GM23338 (cell line): ENCODE results near the gene TXLNG. TPM values are rescaled to one million over a fixed set of nuclear protein-coding genes. Genes with fewer than 3 reads are reported as not detected.

Experiments used
- EZH2 ChIP-seq: fragments of 200-600 bp; sonication (generic); IDR thresholded peaks from one replicate; pipeline ENCODE4 v1.8.0; 2017; ENCODE audit warnings: antibody characterized with exemption, mild to moderate bottlenecking, low read depth; ENCODE audit not compliant: unreplicated experiment
- JUNB ChIP-seq: IDR thresholded peaks from one replicate; pipeline ENCODE4 v1.6.1; 2016; ENCODE audit warnings: antibody characterized with exemption; ENCODE audit not compliant: unreplicated experiment
- NANOG ChIP-seq: IDR thresholded peaks from 2 replicates; pipeline ENCODE4 v1.6.1; 2016; ENCODE audit warnings: antibody characterized with exemption, borderline replicate concordance
- STAT1 ChIP-seq: IDR thresholded peaks from one replicate; pipeline ENCODE4 v1.6.1; 2016; ENCODE audit warnings: antibody characterized with exemption; ENCODE audit not compliant: unreplicated experiment
- polyA plus RNA-seq: library from polyadenylated mRNA; unstranded; fragments of >200 nt; fragmentation: Nextera tagmentation; extraction: Ambion mirVana; gene quantifications from 2 replicates; pipeline ENCODE4 v1.2.1, GENCODE V29; 2016
- total RNA-seq: library from RNA; depleted of rRNA; stranded (reverse); fragments of >200 nt; shearing (Covaris generic); gene quantifications from 2 replicates; pipeline ENCODE4 v1.2.3, GENCODE V29; 2014
- TF ChIP-seq, protein P1 (sequence below): fragments of 250-450 bp; sonication (Bioruptor Pico); IDR thresholded peaks from 2 replicates; pipeline ENCODE4 v1.5.0; 2020; ENCODE audit warnings: mild to moderate bottlenecking, moderate library complexity
- TF ChIP-seq, protein P2 (sequence below): IDR thresholded peaks from one replicate; pipeline ENCODE4 v1.6.1; 2018; ENCODE audit warnings: antibody characterized with exemption; ENCODE audit not compliant: unreplicated experiment
- TF ChIP-seq, protein P3 (sequence below), 2 experiments: fragments of 200-600 bp in 1 of 2; sonication (generic) in 1 of 2; conservative IDR thresholded peaks; 2 replicates each; pipeline versions ENCODE4 v1.5.1 to v1.6.1; 2016 to 2017; ENCODE audit warnings: antibody characterized with exemption in 2 of 2, low read depth in 2 of 2, mild to moderate bottlenecking in 2 of 2, moderate library complexity in 1 of 2

The TXLNG gene
- total and polyA plus RNA-seq, 2 experiments from 2014 or later, result 45.3 to 48.4 TPM

DNA sequence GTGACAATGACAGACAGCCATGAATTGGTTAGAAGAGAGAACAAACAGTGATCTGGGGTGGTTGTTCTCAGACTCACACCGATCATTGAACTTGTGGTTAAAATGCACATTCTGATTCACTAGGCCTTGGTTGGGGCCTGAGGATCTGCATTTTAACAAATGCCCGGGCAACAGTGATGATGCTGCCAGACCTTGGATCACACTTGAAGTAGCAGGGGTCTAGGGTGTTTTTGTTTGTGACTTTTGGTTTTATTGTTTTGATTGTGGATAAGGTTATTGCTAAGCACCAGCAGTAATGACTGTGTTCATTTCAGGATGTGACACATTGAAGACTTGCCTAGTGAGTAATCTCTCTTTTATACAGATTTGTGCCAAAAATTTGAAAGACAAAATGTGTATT lies 36.5 kb downstream of the TXLNG start (continued):
- TF ChIP-seq, protein P1, sequence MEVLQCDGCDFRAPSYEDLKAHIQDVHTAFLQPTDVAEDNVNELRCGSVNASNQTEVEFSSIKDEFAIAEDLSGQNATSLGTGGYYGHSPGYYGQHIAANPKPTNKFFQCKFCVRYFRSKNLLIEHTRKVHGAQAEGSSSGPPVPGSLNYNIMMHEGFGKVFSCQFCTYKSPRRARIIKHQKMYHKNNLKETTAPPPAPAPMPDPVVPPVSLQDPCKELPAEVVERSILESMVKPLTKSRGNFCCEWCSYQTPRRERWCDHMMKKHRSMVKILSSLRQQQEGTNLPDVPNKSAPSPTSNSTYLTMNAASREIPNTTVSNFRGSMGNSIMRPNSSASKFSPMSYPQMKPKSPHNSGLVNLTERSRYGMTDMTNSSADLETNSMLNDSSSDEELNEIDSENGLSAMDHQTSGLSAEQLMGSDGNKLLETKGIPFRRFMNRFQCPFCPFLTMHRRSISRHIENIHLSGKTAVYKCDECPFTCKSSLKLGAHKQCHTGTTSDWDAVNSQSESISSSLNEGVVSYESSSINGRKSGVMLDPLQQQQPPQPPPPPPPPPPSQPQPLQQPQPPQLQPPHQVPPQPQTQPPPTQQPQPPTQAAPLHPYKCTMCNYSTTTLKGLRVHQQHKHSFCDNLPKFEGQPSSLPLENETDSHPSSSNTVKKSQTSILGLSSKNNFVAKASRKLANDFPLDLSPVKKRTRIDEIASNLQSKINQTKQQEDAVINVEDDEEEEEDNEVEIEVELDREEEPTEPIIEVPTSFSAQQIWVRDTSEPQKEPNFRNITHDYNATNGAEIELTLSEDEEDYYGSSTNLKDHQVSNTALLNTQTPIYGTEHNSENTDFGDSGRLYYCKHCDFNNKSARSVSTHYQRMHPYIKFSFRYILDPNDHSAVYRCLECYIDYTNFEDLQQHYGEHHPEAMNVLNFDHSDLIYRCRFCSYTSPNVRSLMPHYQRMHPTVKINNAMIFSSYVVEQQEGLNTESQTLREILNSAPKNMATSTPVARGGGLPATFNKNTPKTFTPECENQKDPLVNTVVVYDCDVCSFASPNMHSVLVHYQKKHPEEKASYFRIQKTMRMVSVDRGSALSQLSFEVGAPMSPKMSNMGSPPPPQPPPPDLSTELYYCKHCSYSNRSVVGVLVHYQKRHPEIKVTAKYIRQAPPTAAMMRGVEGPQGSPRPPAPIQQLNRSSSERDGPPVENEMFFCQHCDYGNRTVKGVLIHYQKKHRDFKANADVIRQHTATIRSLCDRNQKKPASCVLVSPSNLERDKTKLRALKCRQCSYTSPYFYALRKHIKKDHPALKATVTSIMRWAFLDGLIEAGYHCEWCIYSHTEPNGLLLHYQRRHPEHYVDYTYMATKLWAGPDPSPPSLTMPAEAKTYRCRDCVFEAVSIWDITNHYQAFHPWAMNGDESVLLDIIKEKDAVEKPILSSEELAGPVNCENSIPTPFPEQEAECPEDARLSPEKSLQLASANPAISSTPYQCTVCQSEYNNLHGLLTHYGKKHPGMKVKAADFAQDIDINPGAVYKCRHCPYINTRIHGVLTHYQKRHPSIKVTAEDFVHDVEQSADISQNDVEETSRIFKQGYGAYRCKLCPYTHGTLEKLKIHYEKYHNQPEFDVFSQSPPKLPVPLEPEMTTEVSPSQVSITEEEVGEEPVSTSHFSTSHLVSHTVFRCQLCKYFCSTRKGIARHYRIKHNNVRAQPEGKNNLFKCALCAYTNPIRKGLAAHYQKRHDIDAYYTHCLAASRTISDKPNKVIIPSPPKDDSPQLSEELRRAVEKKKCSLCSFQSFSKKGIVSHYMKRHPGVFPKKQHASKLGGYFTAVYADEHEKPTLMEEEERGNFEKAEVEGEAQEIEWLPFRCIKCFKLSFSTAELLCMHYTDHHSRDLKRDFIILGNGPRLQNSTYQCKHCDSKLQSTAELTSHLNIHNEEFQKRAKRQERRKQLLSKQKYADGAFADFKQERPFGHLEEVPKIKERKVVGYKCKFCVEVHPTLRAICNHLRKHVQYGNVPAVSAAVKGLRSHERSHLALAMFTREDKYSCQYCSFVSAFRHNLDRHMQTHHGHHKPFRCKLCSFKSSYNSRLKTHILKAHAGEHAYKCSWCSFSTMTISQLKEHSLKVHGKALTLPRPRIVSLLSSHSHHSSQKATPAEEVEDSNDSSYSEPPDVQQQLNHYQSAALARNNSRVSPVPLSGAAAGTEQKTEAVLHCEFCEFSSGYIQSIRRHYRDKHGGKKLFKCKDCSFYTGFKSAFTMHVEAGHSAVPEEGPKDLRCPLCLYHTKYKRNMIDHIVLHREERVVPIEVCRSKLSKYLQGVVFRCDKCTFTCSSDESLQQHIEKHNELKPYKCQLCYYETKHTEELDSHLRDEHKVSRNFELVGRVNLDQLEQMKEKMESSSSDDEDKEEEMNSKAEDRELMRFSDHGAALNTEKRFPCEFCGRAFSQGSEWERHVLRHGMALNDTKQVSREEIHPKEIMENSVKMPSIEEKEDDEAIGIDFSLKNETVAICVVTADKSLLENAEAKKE (CRISPR knock-in tag), result no peak
- TF ChIP-seq STAT1 (no peak), NANOG (no peak), JUNB (no peak), EZH2 (no peak)
- TF ChIP-seq, protein P2, sequence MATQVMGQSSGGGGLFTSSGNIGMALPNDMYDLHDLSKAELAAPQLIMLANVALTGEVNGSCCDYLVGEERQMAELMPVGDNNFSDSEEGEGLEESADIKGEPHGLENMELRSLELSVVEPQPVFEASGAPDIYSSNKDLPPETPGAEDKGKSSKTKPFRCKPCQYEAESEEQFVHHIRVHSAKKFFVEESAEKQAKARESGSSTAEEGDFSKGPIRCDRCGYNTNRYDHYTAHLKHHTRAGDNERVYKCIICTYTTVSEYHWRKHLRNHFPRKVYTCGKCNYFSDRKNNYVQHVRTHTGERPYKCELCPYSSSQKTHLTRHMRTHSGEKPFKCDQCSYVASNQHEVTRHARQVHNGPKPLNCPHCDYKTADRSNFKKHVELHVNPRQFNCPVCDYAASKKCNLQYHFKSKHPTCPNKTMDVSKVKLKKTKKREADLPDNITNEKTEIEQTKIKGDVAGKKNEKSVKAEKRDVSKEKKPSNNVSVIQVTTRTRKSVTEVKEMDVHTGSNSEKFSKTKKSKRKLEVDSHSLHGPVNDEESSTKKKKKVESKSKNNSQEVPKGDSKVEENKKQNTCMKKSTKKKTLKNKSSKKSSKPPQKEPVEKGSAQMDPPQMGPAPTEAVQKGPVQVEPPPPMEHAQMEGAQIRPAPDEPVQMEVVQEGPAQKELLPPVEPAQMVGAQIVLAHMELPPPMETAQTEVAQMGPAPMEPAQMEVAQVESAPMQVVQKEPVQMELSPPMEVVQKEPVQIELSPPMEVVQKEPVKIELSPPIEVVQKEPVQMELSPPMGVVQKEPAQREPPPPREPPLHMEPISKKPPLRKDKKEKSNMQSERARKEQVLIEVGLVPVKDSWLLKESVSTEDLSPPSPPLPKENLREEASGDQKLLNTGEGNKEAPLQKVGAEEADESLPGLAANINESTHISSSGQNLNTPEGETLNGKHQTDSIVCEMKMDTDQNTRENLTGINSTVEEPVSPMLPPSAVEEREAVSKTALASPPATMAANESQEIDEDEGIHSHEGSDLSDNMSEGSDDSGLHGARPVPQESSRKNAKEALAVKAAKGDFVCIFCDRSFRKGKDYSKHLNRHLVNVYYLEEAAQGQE, result no peak
- TF ChIP-seq, protein P3, sequence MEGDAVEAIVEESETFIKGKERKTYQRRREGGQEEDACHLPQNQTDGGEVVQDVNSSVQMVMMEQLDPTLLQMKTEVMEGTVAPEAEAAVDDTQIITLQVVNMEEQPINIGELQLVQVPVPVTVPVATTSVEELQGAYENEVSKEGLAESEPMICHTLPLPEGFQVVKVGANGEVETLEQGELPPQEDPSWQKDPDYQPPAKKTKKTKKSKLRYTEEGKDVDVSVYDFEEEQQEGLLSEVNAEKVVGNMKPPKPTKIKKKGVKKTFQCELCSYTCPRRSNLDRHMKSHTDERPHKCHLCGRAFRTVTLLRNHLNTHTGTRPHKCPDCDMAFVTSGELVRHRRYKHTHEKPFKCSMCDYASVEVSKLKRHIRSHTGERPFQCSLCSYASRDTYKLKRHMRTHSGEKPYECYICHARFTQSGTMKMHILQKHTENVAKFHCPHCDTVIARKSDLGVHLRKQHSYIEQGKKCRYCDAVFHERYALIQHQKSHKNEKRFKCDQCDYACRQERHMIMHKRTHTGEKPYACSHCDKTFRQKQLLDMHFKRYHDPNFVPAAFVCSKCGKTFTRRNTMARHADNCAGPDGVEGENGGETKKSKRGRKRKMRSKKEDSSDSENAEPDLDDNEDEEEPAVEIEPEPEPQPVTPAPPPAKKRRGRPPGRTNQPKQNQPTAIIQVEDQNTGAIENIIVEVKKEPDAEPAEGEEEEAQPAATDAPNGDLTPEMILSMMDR (conservative IDR thresholded peaks at IDR 0.05; ENCODE audit: low read depth in 2 of 2), result no peak
